ENCODE measurements around the gene OBI1.
"Not testable (repeated sequence)": the region's sequence is repeated elsewhere in the genome, so short reads cannot be mapped to it uniquely, and the experiment has no call there.

Gene OBI1

GRCh38 chr13:78647109-78647678, 11.8 kb downstream of the OBI1 start:
- not testable (repeated sequence) for DNase-seq

- DNase-seq = no peak
Measured at GRCh38 chr13:78638216-78638615, 20.7 kb downstream of the OBI1 start.

- DNase-seq = no peak
Measured at GRCh38 chr13:78636495-78636894, 22.5 kb downstream of the OBI1 start.

- DNase-seq = no peak
Measured at GRCh38 chr13:78632996-78633395, 26.0 kb downstream of the OBI1 start.

- no peak for DNase-seq
Measured at GRCh38 chr13:78631077-78631476, 27.9 kb downstream of the OBI1 start.

- DNase-seq = no peak
Measured at GRCh38 chr13:78630511-78630910, 28.4 kb downstream of the OBI1 start.

GRCh38 chr13:78625384-78625783, 33.6 kb downstream of the OBI1 start:
- DNase-seq = no peak

GRCh38 chr13:78623132-78623531, 35.8 kb downstream of the OBI1 start:
- DNase-seq = no peak

- peak; percentile 7 for DNase-seq
Measured at GRCh38 chr13:78620936-78621470, 38.0 kb downstream of the OBI1 start.

GRCh38 chr13:78618411-78618810, 40.5 kb downstream of the OBI1 start:
- DNase-seq = no peak

GRCh38 chr13:78611040-78611439, 47.9 kb downstream of the OBI1 start:
- DNase-seq = peak; percentile 6

GRCh38 chr13:78610381-78610883, 48.5 kb downstream of the OBI1 start:
- peak; percentile 17 for DNase-seq

GRCh38 chr13:78609464-78610205, 49.3 kb downstream of the OBI1 start:
- DNase-seq = peak; percentile 81

GRCh38 chr13:78608688-78609463, 50.1 kb downstream of the OBI1 start:
- DNase-seq = peak; percentile 80

- peak; percentile 62 for DNase-seq
Measured at GRCh38 chr13:78608252-78608687, 50.7 kb downstream of the OBI1 start.

- peak; percentile 73 for DNase-seq
Measured at GRCh38 chr13:78607409-78608251, 51.3 kb downstream of the OBI1 start.

- peak; percentile 52 for DNase-seq
Measured at GRCh38 chr13:78606471-78607408, 52.2 kb downstream of the OBI1 start.

GRCh38 chr13:78604782-78605611, 54.0 kb downstream of the OBI1 start:
- DNase-seq = peak; percentile 57

GRCh38 chr13:78603240-78603957, 55.6 kb downstream of the OBI1 start, which contains the start of gene POU4F1:
POU4F1 (minus strand) TSS chr13:78603552; CDS start chr13:78603326, 226 bp downstream.
- DNase-seq = peak; percentile 92
